ENCODE data around the gene VAMP8.

GRCh38 chr2:85560812-85561279, 16.5 kb upstream of the VAMP8 start:
- TF ChIP-seq CTCF (IDR thresholded peaks at IDR 0.05; ENCODE audit: low read length): no peak
- no peak for TF ChIP-seq EZH2 (IDR thresholded peaks at IDR 0.05; ENCODE audit: borderline replicate concordance, low read length)
